OCI-M1 (cell line): ENCODE results near the gene COMTD1.
A peak's percentile ranks its signal among the peaks of the same experiment; 100 is the strongest.

ENCODE experiments used
- DNase-seq: peaks from one replicate; lab custom pipeline; 2025; lab: John Stamatoyannopoulos, UW

COMTD1 gene

DNA sequence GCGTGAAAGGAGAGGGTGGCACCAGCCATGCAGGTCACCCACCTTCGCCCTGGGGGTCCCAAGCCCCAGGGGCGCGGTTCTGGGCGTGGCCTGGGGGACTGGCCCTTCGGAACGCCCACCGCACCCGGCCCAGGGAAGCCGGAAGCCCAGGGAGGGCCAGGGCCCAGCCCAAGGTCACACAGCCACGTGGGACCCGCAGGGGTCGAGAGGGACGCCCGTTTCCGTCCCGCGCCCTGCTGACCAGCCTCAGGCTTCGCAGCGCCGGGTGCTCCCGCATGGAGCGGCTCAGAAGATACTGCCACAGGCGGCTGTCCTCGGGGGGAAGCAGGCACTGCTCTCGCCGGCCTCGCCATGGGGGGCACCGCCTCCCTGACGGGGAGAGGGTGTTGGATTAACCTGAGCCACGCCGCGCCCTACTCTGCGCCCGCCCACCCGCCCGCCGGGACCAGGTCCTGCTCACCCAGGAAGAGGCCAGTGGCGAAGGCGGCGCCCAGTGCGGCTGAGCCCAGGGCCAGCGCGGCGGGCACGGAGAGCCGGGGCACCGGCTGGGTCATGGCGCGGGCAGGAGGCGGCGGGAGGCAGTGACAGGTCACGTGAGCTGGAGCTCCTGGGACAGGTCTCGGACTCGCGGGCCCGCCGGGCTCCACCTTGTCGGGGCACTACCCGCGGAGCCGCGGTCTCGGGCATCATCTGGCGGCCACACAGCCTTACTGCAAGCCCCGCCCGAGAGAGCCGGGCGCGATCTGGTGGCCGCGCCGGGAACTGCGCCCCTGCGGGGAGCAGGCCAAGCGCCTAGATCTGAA is at the start of gene COMTD1:
Gene COMTD1 (minus strand): TSS at position 583 of the 803 bp plus-strand sequence. CDS start 29 bp downstream, at position 554.
- peak; percentile 94 for DNase-seq

DNA sequence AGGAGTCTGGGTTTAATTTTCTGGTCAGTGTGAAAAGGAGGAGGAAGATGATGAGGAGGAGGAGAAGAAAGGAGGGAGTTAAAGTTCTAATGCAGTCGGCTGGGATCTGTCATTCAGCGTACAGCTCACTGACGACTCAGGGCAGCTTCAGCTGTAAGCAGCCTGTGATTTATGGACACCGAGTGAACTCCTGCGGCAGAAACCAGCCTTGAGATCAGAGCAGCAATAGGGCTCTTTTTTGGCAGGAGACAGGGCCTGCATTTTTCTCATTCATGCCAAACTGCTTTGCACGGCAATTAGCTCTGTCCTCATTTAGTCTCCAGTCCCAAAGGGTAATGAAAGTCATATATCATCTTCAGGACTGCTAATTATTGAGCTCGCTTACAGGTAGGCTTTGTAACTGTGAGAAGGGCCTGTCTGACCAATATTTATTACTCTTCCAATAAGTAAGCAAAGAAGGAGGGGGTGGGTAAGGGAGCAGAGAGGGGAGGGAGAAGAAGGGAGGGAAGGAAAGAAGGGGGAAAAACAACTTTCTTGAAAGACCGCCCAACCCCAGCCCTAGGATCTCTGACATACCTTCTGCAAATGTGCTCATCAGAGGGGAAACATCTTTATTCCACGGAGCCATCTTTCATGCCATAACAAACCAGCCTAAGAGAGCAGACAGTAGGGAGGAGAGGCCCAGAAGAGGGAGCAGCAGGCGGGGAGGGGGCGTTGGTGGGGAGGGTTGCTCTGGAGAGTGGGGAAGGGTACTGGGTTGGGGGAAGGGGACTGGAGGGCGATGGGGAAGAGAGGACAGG is 48.1 kb upstream of the COMTD1 start:
- DNase-seq = no peak

DNA sequence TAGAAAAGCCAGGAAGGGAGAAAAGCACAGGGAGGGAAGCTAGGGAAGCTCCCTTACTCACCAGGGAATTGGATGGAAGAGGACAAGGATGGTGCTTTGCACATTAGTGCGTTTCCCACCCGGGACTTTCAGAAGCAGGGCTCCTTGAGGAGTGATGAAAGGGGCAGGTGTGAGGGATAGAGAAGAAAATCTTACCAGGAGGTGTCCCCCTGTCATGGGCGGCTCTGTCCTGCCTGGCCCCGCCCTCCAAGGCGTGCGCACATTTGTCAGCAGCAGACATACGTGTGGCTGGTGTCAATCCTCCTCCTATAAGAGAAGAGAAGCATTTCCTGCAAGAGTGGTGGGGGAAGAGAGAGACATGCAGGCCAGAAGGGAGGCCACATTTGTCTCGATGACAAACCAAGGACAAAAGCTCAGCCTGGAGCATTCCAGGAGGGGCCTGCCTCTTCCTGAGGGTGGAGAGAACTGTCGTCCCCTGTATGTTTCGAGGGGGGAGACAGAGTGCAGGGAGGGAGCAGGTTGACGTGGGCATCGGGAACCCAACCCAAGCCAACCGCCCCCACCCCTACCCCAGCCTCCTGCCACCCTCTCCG is 47.4 kb upstream of the COMTD1 start:
- DNase-seq = no peak

DNA sequence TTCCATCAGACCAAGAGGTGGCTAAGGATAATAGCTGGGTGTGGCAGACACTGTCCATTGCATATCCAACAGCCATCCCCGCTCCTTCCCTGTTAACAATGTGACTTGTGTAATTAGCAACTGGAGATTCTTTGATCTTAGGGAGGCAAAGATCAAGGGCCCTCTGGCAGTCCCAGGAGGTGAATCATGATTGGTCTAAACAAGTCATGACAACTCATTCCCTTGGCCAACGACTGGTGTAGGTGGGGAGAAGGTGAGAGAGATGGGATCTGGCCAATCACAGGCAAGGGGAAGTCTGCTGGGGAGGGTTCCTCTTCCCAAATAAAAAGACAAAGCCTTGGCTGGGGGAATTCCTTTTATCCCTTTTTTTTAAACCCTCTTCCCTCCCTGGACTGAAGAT is 46.2 kb upstream of the COMTD1 start:
- no peak for DNase-seq

DNA sequence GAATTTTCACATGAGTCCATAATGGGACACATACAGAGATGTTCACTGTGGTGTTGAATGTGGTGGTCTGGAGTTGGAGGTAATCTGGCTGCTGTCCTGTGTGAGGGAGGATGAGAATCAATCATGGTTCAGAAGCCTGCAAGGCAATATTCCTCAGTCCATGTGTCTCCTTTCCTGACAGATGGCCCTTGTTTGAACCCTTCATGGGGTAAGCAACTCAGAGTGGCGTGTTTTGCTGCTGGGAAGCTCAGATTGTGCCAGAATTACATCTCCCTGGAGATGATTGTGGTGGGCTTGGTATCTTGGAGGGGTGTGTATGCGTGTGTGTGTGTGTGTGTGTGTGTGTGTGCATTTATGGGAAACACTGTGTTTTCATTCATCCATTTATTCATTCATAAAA is 44.5 kb upstream of the COMTD1 start:
- no peak for DNase-seq

DNA sequence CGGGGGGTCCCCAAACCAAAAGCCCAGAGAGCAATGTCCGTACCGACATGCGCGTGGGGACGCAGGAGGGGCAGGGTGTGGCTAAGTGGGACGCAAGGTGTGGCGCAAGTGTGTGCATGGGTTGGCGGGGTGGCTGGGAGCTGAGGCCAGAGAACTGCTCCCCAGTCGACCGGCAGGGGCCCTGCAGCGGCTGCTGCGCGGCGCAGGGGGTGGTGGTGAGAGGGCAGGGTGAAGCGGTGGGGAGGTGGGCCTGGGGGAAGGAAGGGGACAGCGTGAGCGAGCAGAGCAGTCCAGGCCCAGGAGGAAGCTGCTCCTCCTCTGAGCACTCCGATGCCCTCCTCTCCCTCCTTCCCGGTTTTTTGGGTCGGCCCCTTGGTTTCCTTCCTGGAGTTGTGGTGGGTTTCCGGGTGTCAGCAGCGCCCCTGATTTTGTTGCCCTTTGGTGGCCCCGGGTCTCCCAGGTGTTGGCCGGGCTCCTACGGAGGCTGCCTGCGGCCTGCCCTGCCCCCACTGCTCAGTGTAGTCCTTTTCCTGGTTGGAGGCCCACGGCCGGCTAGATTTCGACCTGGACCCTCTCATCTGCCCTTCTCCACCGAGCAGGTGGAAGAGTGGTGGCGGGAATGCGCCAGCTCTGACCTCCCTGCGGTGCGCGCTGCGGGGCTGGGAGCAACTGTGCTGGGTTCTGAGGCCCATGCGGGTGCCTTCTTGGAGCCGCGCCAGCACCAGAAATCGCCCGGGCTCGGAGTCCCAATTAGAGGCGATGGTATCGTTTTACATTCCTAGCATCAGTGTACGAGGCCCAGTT is 40.5 kb upstream of the COMTD1 start:
- DNase-seq = no peak

DNA sequence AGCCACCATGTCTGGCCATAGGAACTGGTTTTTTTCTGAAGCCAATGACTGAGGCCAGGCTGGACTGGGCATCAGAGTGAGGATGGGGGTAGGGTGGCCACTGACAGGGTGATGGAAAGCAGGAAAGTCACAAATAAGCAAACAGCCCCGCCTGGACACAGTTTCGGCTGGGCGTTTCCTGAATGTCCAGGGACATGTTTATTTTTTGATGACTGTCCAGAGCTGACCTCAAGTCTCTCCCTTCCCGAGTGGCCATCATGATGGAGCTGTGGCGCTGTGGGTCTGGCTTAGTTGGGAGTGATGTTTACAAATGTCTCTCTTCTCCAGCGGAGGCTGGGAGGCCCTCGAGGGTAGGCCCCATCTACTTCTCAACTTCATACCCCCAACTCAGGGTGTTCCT is 37.1 kb upstream of the COMTD1 start:
- DNase-seq = no peak

DNA sequence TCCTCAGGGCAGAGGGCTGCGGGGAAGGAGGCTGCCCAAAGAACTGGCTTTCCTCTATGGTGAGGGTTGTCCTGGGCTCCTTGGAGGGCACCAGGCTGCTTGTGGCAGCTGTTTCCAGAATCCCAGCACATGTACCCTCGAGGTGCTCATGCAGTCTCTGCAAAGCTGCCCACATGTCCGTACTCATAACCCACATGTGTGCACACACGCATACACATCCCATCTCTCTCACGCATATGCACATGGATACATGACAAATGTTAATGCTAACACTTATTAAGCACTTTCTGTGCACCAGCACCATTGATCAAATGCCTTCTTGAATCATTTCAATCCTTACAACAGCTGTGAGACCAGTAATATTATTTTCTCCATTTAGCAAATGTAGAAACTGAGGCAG is 36.3 kb upstream of the COMTD1 start:
- DNase-seq = no peak

DNA sequence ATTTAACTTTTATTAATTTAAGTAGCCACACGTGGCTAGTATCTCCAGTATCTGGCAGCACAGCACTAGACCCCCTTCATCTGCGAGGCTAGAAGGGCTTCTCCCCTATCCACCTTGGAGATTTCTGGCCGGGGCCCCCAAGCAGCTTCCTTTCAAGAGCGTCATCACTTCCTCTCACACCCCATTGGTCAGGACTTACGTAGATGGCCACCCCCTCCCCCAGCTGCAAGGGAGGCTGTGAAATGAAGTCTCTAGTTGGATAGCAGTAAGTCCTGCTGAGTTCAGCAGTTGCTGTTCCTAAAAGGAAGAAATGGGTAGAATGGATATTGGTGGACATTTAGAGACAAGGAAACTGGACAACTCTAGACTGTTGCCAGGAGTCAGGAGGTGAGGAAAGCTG is 33.8 kb upstream of the COMTD1 start:
- DNase-seq = peak; percentile 6

DNA sequence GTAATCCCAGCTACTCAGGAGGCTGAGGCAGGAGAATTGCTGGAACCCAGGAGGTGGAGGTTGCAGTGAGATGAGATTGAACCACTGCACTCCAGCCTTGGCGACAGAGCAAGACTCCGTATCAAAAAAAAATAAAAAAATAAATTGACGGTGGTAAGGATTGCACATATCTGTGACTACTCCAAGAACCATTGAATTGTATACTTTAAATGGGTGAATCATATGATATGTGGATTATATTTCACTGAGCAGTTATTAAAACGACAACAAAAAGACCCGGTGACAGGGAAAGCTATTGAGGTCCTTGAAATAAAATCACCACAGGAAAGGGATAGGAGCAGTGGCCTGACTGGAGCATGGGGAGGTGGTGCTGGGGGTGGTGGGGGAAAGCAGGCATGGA is 31.2 kb upstream of the COMTD1 start:
- DNase-seq = no peak

DNA sequence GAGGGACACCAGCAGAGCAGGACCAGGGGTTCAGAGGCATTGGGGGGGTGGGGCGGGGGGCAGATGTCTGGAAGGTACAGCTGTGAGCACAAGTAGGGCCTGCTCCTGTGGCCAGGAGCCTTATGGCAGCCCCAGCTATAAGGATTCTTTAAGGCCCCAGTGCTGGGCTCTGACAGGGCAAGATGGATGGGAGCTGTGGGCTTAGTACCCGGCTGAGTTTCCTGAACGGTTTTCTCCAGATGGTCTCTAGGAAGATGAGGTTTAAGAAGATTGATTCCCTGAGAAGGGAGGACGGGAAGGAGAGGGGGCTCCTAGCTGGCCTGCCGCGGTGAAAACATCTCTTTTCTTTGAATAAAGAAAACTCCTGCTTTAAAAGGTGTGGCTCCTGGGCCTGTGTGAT is 30.1 kb upstream of the COMTD1 start:
- DNase-seq = no peak

DNA sequence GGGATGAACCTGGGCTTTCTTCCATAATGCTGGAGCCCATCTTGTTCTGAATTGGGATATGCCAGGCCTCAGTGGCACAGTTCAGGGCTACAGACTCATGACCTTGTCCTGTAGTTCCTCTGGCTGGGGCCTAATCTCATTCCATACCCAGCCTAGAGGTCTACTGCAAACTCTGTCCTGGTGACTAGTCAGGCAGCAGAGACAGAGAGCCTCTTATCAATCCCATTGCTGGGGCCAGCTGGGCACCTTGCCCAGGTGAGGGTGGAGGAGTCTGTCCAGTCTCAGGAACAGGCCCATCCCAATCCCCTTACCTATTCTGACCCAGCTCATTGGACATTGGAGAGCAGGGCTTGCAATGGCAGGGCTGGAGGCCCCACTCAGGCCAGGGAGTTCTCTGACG is 28.0 kb upstream of the COMTD1 start:
- no peak for DNase-seq

DNA sequence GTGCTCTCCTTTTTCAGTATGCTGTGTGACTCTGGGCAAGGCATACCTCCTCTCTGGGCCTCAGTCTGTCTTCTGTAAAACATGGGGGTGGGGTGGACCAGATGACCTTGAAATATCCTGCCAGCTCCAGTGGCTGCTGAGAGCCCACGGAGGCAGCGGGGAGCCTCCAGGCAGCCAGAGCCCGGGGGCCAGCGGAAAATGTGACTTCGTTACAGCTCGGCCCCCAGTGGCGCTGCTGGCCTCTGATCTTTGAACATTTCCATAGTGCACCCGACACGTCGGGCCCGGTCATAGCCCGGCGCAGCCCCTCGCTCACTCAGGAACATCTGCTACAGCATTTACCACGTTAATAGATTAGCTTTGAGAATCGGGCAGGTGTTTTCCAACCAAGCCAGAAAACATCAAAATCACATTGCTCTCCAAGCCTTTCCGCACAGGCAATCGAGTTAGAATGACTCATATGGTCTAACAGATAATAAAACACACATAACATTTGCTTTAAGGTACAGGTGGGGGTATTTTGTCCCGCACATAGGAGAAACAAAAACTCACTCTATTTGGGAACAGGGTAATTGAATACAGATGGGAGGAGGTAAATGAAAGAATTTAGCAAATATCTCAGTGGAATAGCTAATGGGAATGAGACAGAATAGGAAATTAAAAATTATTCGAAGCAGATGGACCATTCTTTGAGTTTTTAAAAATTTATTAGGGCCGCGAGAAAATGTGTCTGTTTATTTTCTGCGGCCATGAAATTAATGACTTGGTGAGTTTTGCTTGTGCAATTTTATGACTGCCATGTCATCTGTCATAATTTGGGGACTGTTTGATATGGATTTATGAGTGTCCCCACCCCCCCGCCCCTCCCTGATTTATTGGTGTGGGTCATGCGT is 26.3 kb upstream of the COMTD1 start:
- no peak for DNase-seq

DNA sequence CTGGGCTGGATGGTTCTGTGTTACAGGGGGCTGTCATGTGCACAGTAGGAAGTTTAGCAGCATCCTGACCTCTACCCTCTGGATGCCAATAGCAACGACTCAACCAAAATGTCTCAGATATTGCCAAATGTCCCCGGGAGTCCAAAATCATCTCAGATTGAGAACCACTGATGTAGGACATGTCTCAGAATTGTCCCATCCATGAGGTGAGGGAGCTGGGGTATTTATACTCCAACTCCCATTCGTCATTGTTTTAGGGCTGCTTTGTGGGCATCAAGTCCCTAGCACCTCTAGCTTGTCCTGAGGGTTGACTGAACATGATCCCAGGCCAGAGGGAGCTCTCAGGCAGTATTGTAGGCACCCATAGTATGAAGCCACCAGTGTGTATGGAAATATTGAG is 25.2 kb upstream of the COMTD1 start:
- DNase-seq = no peak

DNA sequence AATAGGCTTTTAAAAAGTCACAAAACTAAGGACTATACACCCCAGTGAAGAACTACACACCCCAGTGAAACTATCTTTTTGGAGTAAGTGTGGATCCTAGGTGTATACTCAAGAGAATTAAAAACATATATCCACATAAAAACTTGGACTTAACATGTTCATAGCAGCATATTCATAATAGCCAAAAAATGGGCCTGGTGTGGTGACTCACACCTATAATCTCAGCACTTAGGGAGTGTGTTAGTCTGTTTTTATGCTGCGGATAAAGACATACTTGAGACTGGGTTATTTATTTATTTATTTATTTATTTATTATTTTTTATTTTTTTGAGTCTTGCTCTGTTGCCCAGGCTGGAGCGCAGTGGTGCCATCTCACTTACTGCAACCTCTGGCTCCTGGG is 19.0 kb upstream of the COMTD1 start:
- no peak for DNase-seq

DNA sequence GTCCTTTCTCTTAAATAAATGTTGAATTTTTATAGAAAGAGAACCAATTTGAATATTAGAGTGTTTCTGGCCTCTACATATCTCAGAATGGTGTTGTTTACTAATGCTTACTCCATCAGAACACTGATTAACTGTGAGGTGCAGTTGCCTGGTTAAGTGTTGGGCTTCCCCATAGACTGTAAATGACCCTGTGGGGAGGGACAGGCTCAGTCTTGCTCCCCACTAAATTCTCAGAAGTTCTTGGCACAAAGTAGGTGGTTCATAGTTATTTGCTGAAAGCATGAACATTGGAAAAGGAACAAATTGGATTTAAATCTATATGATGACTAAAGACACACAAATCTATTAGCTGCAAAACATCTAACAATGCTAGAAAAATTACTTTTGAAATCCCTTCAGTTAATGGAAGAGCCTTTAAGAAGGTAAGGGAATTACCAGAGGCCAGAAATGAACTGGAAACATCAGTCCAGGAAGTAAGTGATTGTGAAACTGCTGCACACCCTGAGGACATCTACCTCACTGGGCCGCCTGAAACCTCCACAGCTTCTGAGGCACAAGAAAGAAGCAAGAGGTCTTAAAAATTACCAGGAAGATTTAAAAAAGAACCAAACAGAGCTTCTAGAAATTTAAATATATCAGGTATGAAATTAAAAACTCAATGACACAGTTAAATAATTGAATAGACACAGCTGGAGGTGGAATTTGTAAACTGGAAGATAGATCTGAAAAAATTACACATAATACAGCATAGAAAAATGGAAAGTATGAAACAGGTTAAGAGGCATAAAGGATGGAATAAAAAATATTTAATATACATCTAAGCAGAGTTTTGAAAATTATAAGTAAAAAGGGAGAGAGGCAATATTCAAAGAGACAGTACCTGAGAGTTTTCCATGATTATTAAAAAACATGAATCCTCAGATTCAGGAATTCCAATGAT is 17.8 kb upstream of the COMTD1 start:
- no peak for DNase-seq

DNA sequence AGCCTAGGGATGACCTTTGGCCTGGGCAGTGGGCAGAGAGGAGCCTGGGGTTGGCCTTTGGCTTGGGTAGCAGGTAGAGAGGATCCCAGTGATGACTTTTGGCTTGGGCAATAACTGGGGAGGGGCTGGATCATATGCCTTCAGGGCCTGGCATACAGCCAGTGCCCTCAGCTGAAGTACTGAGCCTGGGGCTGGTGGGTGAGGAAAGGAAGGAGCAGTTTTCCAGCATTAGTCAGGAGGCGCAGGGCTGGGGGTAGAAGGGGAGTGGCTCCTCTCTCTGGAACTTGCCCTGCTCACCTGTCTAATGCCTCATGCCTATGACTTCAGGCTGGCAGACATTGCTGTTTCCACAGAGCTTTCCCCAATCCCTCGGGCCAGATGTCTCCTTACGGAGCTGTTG is 15.2 kb upstream of the COMTD1 start:
- no peak for DNase-seq

DNA sequence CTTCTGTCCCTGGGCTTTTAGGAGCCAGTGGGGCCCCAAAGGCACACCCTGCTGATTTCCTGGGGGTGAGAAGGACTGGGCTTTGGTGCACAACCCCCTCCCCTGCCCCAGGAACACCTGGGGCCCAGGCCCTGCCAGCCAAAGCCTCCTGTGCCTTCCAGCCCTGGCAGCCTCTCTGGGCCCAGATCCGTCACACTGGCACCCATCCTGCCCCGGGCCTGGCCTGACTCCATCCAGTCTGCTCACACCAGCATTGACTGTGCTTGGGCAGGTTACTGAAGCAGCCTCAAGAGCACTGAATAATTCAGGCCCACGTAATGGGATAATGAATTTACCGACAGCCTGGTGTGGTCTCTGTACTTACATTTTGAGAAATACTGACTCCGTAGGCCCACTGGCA is 12.0 kb upstream of the COMTD1 start:
- no peak for DNase-seq

DNA sequence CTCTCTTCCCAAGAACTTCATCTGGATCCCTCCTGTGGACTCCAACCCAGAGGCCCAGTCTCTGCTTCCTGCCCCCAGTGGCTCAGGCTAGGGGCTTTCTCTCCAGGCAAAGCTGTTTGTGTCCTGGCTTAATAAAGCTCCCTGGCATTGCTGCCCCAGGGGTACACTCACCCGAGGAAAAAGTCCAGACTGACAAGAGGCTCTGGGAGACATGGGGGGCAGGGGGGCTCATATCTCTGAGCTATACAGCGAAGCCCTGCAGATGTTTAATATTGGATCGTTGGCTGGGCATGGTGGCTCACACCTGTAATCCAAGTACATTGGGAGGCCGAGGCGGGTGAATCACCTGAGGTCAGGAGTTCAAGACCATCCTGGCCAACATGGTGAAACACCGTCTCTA is 10.7 kb upstream of the COMTD1 start:
- DNase-seq = no peak
